ENCODE results near the gene SCGB1C2.

- TF ChIP-seq CTCF (optimal IDR thresholded peaks at IDR 0.05 in 1 of 3, IDR thresholded peaks at IDR 0.05 in 1 of 3, conservative IDR thresholded peaks at IDR 0.05 in 1 of 3; ENCODE audit: extremely low read depth in 1 of 3, insufficient read depth in 2 of 3, low read length in 3 of 3), result no peak
- no peak for TF ChIP-seq EZH2 (IDR thresholded peaks at IDR 0.05; ENCODE audit: low read length)
Measured at GRCh38 chr17:148757-149156, 11.4 kb downstream of the SCGB1C2 start.

Data from keratinocyte (primary cell).